Activated CD4-positive, CD25-positive, alpha-beta regulatory T cell treated with anti-CD3 and anti-CD28 coated beads, Interleukin-2, amount 50 U/mL, for 16 hours (primary cell): Measurements from ENCODE around the gene ATG2B.
"Not testable (repeated sequence)": the region's sequence is repeated elsewhere in the genome, so short reads cannot be mapped to it uniquely, and the experiment has no call there.

Experiments used
- DNase-seq: peaks from one replicate; pipeline ENCODE4 v3.0.0-alpha.2; 2020; ENCODE audit warnings: low read depth, low spot score

The ATG2B gene

GRCh38 chr14:96254687-96255086 is 108.5 kb downstream of the ATG2B start:
- no peak for DNase-seq

GRCh38 chr14:96252999-96253539 is 110.1 kb downstream of the ATG2B start:
- DNase-seq: no peak

GRCh38 chr14:96252323-96252998 is 110.7 kb downstream of the ATG2B start:
- DNase-seq: no peak

GRCh38 chr14:96251656-96252155 is 111.4 kb downstream of the ATG2B start:
- DNase-seq: no peak

- no peak for DNase-seq
Observed at GRCh38 chr14:96250485-96250884, 112.7 kb downstream of the ATG2B start.

GRCh38 chr14:96249029-96249428 is 114.1 kb downstream of the ATG2B start:
- DNase-seq: no peak

GRCh38 chr14:96247031-96247430 is 116.1 kb downstream of the ATG2B start:
- DNase-seq: no peak

- DNase-seq: no peak
Observed at GRCh38 chr14:96246539-96246847, 116.6 kb downstream of the ATG2B start.

- DNase-seq: no peak
Observed at GRCh38 chr14:96245710-96246538, 117.2 kb downstream of the ATG2B start.

GRCh38 chr14:96245074-96245473 is 118.1 kb downstream of the ATG2B start:
- not testable (repeated sequence) for DNase-seq

- DNase-seq: no peak
Observed at GRCh38 chr14:96243785-96244184, 119.4 kb downstream of the ATG2B start.

- no peak for DNase-seq
Observed at GRCh38 chr14:96242126-96242525, 121.0 kb downstream of the ATG2B start.

- no peak for DNase-seq
Observed at GRCh38 chr14:96240641-96241040, 122.5 kb downstream of the ATG2B start.

GRCh38 chr14:96239711-96240141 is 123.4 kb downstream of the ATG2B start:
- DNase-seq: no peak

- DNase-seq: no peak
Observed at GRCh38 chr14:96238676-96239265, 124.4 kb downstream of the ATG2B start.

- DNase-seq: no peak
Observed at GRCh38 chr14:96237641-96238040, 125.5 kb downstream of the ATG2B start.

- DNase-seq: no peak
Observed at GRCh38 chr14:96235426-96235825, 127.7 kb downstream of the ATG2B start.

- DNase-seq: no peak
Observed at GRCh38 chr14:96233661-96234060, 129.5 kb downstream of the ATG2B start.

- DNase-seq: no peak
Observed at GRCh38 chr14:96232506-96232905, 130.6 kb downstream of the ATG2B start.

- DNase-seq: no peak
Observed at GRCh38 chr14:96231526-96232130, 131.5 kb downstream of the ATG2B start.

- DNase-seq: no peak
Observed at GRCh38 chr14:96231056-96231455, 132.1 kb downstream of the ATG2B start.

- no peak for DNase-seq
Observed at GRCh38 chr14:96229315-96229714, 133.8 kb downstream of the ATG2B start.
